K562 (cell line): ENCODE results near the gene CUEDC2. TPM values are rescaled to one million over a fixed set of nuclear protein-coding genes. Genes with fewer than 3 reads are reported as not detected.

ENCODE experiments used
- ATAC-seq: fragments of 200-7000 bp; cut with Tn5 transposase; 3 replicates; pipeline ENCODE4 v1.9.1; 2020; ENCODE audit warnings: moderate library complexity
- BruUV-seq: library from RNA; stranded (reverse); fragments of 400-500 nt; replicated peaks from 2 replicates; lab custom pipeline; 2021; lab: Mats Ljungman, UMichigan
- CTCF ChIA-PET: fragments of 300-600 bp; formaldehyde crosslinking; extraction: SDS; loops from one replicate; lab custom pipeline; 2021; ENCODE audit warnings: low intra/inter-chr PET ratio; lab: Yijun Ruan, JAX
- POLR2A ChIA-PET: fragments of 300-600, 350-650 bp; sonication (Branson Sonifier 250); formaldehyde crosslinking; extraction: SDS; loops from one replicate; lab custom pipeline; 2021; ENCODE audit warnings: antibody characterized with exemption, inconsistent platforms; lab: Yijun Ruan, JAX
- DNase-seq, 4 experiments: peaks; one replicate each; pipeline versions ENCODE4 v3.0.0 to v3.0.0-alpha.2; 2011 to 2018; ENCODE audit warnings: low spot score in 3 of 4, mixed read lengths in 3 of 4; ENCODE audit errors: extremely low read depth in 1 of 4
- FAIRE-seq: peaks from 2 replicates; lab custom pipeline; 2011; peaks lifted over from hg19 to GRCh38; lab: Jason Lieb, UNC
- H2AFZ ChIP-seq: 2 replicates; pipeline ENCODE4 v1.6.0; 2011; ENCODE audit warnings: low read depth, low read length, control low read depth, inconsistent platforms
- H3K27ac ChIP-seq: fragments of 200-600 bp; 3 replicates; pipeline ENCODE4 v1.8.0; 2011; ENCODE audit warnings: low read depth, mild to moderate bottlenecking, control low read depth, inconsistent platforms, low read length, moderate library complexity, mixed read lengths; ENCODE audit errors: extremely low read depth
- H3K27me3 ChIP-seq, 2 experiments: fragments of 300-600 bp in 1 of 2; 2 replicates in 1 of 2; 3 replicates in 1 of 2; pipeline versions ENCODE4 v1.6.0 to v1.8.0; 2011; ENCODE audit warnings: inconsistent platforms in 2 of 2, low read length in 2 of 2, mild to moderate bottlenecking in 1 of 2, mixed read lengths in 1 of 2, moderate library complexity in 1 of 2; ENCODE audit not compliant: control insufficient read depth in 2 of 2, insufficient read depth in 2 of 2
- H3K36me3 ChIP-seq: fragments of 300-600 bp; 3 replicates; pipeline ENCODE4 v1.8.0; 2011; ENCODE audit warnings: mild to moderate bottlenecking, low read length, inconsistent platforms; ENCODE audit not compliant: control insufficient read depth, insufficient read depth
- H3K4me1 ChIP-seq, 2 experiments: fragments of 200-600 bp in 1 of 2; replicated peaks in 1 of 2; 2 replicates in 1 of 2; 3 replicates in 1 of 2; pipeline versions ENCODE4 v1.5.1 to v1.8.0; 2011; ENCODE audit warnings: inconsistent platforms in 2 of 2, low read length in 2 of 2, mild to moderate bottlenecking in 1 of 2, mixed read lengths in 1 of 2, moderate library complexity in 1 of 2; ENCODE audit not compliant: control insufficient read depth in 2 of 2, insufficient read depth in 2 of 2
- H3K4me2 ChIP-seq: 2 replicates; pipeline ENCODE4 v1.6.1; 2011; ENCODE audit warnings: low read length, control low read depth, inconsistent platforms, mixed read lengths; ENCODE audit not compliant: insufficient read depth
- H3K4me3 ChIP-seq: fragments of 200-600 bp; sonication (generic), shearing (Covaris generic); 2 replicates; pipeline ENCODE4 v1.5.1; 2016; ENCODE audit warnings: control low read depth, inconsistent platforms
- H3K79me2 ChIP-seq: fragments of 200-600 bp; 3 replicates; pipeline ENCODE4 v1.8.0; 2011; ENCODE audit warnings: low read length, inconsistent platforms; ENCODE audit not compliant: control insufficient read depth, insufficient read depth
- H3K9ac ChIP-seq, 2 experiments: 2 replicates each; pipeline versions ENCODE4 v1.6.0 to v1.6.1; 2011; ENCODE audit warnings: low read depth in 2 of 2, low read length in 2 of 2, control low read depth in 1 of 2, inconsistent platforms in 1 of 2, mild to moderate bottlenecking in 1 of 2, mixed read lengths in 1 of 2; ENCODE audit not compliant: insufficient read depth in 1 of 2
- H3K9me1 ChIP-seq: one replicate; pipeline ENCODE4 v1.6.0; 2011; ENCODE audit warnings: inconsistent platforms, mild to moderate bottlenecking, low read length, moderate library complexity; ENCODE audit not compliant: control insufficient read depth, insufficient read depth
- H3K9me3 ChIP-seq: replicated peaks from 2 replicates; pipeline ENCODE4 v1.5.1; 2011; ENCODE audit warnings: low read depth, low read length, inconsistent platforms; ENCODE audit not compliant: control insufficient read depth, insufficient read depth
- H4K20me1 ChIP-seq: replicated peaks from 2 replicates; pipeline ENCODE4 v1.6.1; 2011; ENCODE audit warnings: low read length, inconsistent platforms, mixed read lengths; ENCODE audit not compliant: control insufficient read depth, insufficient read depth
- CREM ChIP-seq: IDR thresholded peaks from 2 replicates; pipeline ENCODE4 v1.6.1; 2014; ENCODE audit warnings: antibody characterized with exemption, low read depth
- ETS1 ChIP-seq: conservative IDR thresholded peaks from 2 replicates; pipeline ENCODE4 v1.6.1; 2011; ENCODE audit warnings: low read depth, mild to moderate bottlenecking, low read length; ENCODE audit not compliant: control insufficient read depth
- ETV5 ChIP-seq: sonication (generic); formaldehyde crosslinking; IDR thresholded peaks from 2 replicates; pipeline ENCODE4 v1.4.0; 2020; ENCODE audit warnings: low read depth, mild to moderate bottlenecking, missing genetic modification reagents
- GABPA ChIP-seq: fragments of 200-800 bp; sonication (Bioruptor generic); conservative IDR thresholded peaks from 2 replicates; pipeline ENCODE4 v1.6.1; 2016; ENCODE audit warnings: low read depth, missing genetic modification characterization, missing compliant biosample characterization
- NCOA4 ChIP-seq: fragments of 450-650 bp; IDR thresholded peaks from 2 replicates; pipeline ENCODE4 v1.6.1; 2018; ENCODE audit warnings: mild to moderate bottlenecking; ENCODE audit not compliant: partially characterized antibody
- RBBP5 ChIP-seq: fragments of 200-600 bp; sonication (generic); IDR thresholded peaks from 2 replicates; pipeline ENCODE4 v1.6.1; 2012; ENCODE audit warnings: borderline replicate concordance, mild to moderate bottlenecking, low read length, control low read depth, inconsistent platforms; ENCODE audit not compliant: insufficient read depth, poor library complexity, severe bottlenecking
- SAFB ChIP-seq: fragments of 200-400 bp; formaldehyde crosslinking; IDR thresholded peaks from 2 replicates; pipeline ENCODE4 v1.6.1; 2017; ENCODE audit warnings: low read depth, low read length, borderline replicate concordance
- TFAM ChIP-seq: fragments of 250-450 bp; sonication (Bioruptor Pico); conservative IDR thresholded peaks from 2 replicates; pipeline ENCODE4 v1.5.0; 2021; ENCODE audit warnings: mild to moderate bottlenecking, moderate library complexity
- TRIM28 ChIP-seq: fragments of 450-650 bp; IDR thresholded peaks from 2 replicates; pipeline ENCODE4 v1.6.1; 2017
- ZFX ChIP-seq: sonication (generic); formaldehyde crosslinking; IDR thresholded peaks from 2 replicates; pipeline ENCODE4 v1.8.0; 2022; ENCODE audit warnings: mild to moderate bottlenecking, missing genetic modification reagents, moderate library complexity
- WGBS: fragments of 100-300 bp; shearing (Covaris generic); methylation state at CpG from one replicate; pipeline ENCODE4 v1.1.6; 2016; ENCODE audit warnings: low coverage, mixed read lengths; ENCODE audit not compliant: insufficient coverage; ENCODE audit errors: missing lambda C conversion rate; 5-methylcytosine and 5-hydroxymethylcytosine counted together
- in situ Hi-C: fragments of 300-500 bp; cut with MboI; formaldehyde crosslinking; loops from 4 replicates; pipeline ENCODE4 v1.15.0; 2018; ENCODE audit warnings: inconsistent platforms, mixed read lengths
- intact Hi-C: fragments of 100-400 bp; cut with micrococcal nuclease; formaldehyde crosslinking; loops from 2 replicates; pipeline ENCODE4 v1.14.2; 2022
- polyA plus RNA-seq, 8 experiments: library from polyadenylated mRNA; depleted of rRNA in 4 of 8; stranded (reverse) in 5 of 8; unstranded in 3 of 8; fragments of >200 nt; fragmentation: Nextera tagmentation in 2 of 8; fragmentation: Illumina TruSeq in 1 of 8; extraction: Ambion mirVana in 2 of 8; extraction: Trizol in 1 of 8; gene quantifications; 2 replicates each; pipeline versions ENCODE4 v1.2.1 to v1.2.3, GENCODE V29; 2011 to 2014; ENCODE audit warnings: inconsistent platforms in 1 of 8, missing spikeins in 1 of 8
- total RNA-seq, 7 experiments: library from RNA; depleted of rRNA in 6 of 7; stranded (reverse); fragments of >200 nt in 6 of 7; fragmentation: Illumina TruSeq in 2 of 7; extraction: Trizol in 2 of 7; gene quantifications; 2 replicates each; pipeline versions ENCODE4 v1.2.1 to v1.2.3, GENCODE V29; 2011 to 2021; ENCODE audit warnings: low replicate concordance in 1 of 7
- TF ChIP-seq, protein P1 (sequence below): fragments of 250-450 bp; sonication (Bioruptor Pico); IDR thresholded peaks from 2 replicates; pipeline ENCODE4 v1.4.0; 2020; ENCODE audit warnings: mild to moderate bottlenecking, moderate library complexity
- TF ChIP-seq, protein P2 (sequence below): fragments of 250-450 bp; sonication (Bioruptor Pico); IDR thresholded peaks from 2 replicates; pipeline ENCODE4 v1.8.0; 2021; ENCODE audit warnings: mild to moderate bottlenecking, moderate library complexity
- TF ChIP-seq, protein P3 (sequence below), 3 experiments: fragments of 200-800 bp in 1 of 3; sonication (Bioruptor generic) in 1 of 3; sonication (generic) in 1 of 3; formaldehyde crosslinking in 1 of 3; IDR thresholded peaks; 2 replicates each; pipeline versions ENCODE4 v1.6.1 to v1.8.0; 2016 to 2022; ENCODE audit warnings: mild to moderate bottlenecking in 2 of 3, missing compliant biosample characterization in 2 of 3, missing genetic modification characterization in 2 of 3, missing genetic modification reagents in 1 of 3

The CUEDC2 gene
- total and polyA plus RNA-seq, 9 of the 15 experiments (the other 6 are each of a cell fraction or from before 2014, with no cell fraction given) = 8.5 to 48.9 (median 27.4) TPM

GRCh38 chr10:102421757-102422512 is 10.4 kb downstream of the CUEDC2 start (continued):
- TF ChIP-seq, protein P1, sequence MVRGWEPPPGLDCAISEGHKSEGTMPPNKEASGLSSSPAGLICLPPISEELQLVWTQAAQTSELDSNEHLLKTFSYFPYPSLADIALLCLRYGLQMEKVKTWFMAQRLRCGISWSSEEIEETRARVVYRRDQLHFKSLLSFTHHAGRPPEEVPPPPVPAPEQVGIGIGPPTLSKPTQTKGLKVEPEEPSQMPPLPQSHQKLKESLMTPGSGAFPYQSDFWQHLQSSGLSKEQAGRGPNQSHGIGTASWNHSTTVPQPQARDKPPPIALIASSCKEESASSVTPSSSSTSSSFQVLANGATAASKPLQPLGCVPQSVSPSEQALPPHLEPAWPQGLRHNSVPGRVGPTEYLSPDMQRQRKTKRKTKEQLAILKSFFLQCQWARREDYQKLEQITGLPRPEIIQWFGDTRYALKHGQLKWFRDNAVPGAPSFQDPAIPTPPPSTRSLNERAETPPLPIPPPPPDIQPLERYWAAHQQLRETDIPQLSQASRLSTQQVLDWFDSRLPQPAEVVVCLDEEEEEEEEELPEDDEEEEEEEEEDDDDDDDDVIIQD (CRISPR knock-in tag) = no peak
- TF ChIP-seq NCOA4 = no peak
- TF ChIP-seq, protein P2, sequence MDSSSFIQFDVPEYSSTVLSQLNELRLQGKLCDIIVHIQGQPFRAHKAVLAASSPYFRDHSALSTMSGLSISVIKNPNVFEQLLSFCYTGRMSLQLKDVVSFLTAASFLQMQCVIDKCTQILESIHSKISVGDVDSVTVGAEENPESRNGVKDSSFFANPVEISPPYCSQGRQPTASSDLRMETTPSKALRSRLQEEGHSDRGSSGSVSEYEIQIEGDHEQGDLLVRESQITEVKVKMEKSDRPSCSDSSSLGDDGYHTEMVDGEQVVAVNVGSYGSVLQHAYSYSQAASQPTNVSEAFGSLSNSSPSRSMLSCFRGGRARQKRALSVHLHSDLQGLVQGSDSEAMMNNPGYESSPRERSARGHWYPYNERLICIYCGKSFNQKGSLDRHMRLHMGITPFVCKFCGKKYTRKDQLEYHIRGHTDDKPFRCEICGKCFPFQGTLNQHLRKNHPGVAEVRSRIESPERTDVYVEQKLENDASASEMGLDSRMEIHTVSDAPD = no peak
- peak; percentile 55; the same call in 1 of the 2 replicates for TF ChIP-seq SAFB

- no peaks in the 10 kb centered on the region for H3K27me3 ChIP-seq
- H3K27ac ChIP-seq = peak overlapping the region; percentile 80
- POLR2A ChIA-PET = interaction anchor here (0.9 to 5.3 kb wide), 11 partner anchors 9 to 180 kb away, joined by 3 to 34 read pairs (median 6); partner anchors contain the start of genes C10orf95, CUEDC2, GBF1 and PITX3
- peak overlapping the region; percentile 65 to 96 for H3K9ac ChIP-seq
- H3K79me2 ChIP-seq = peaks cover 25% of the 10 kb centered on the region
- peaks cover 17% of the 10 kb centered on the region; the same call in 2 of the 3 replicates for H3K36me3 ChIP-seq
- TF ChIP-seq ETS1 (0 out of 2 replicates have a peak, but pooled peaks have one; percentile 1), RBBP5 (peak; percentile 41), TFAM (CRISPR knock-in tag) (no peak), GABPA (tag) (peak; percentile 71), CREM (0 out of 2 replicates have a peak, but pooled peaks have one; percentile 1), ETV5 (CRISPR knock-in tag) (no peak), TRIM28 (no peak), ZFX (CRISPR knock-in tag) (peak; percentile 37; the same call in 1 of the 2 replicates)
- TF ChIP-seq, protein P3, sequence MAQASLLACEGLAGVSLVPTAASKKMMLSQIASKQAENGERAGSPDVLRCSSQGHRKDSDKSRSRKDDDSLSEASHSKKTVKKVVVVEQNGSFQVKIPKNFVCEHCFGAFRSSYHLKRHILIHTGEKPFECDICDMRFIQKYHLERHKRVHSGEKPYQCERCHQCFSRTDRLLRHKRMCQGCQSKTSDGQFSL (CRISPR knock-in tag; IDR thresholded peaks at IDR 0.05) = 0 out of 2 replicates have a peak, but pooled peaks have one; percentile 40
- TF ChIP-seq, protein P3 (tag; IDR thresholded peaks at IDR 0.05) = no peak
- TF ChIP-seq, all 486 proteins: peak for 6
- in situ Hi-C loops = no loop called here
- intact Hi-C loops = loop anchor here (1.0 to 5.0 kb wide), 2 partner anchors 26 to 41 kb away; partner anchors contain the start of gene NFKB2
- FAIRE-seq (no peak), DNase-seq (no peak), ATAC-seq (no peak)
- WGBS = 0% methylated on average over 6 of the region's 14 CpGs
- Histone ChIP-seq H4K20me1 (no peaks in the 10 kb centered on the region), H3K9me3 (no peaks in the 10 kb centered on the region), H3K4me1 (peaks cover 12 to 57% of the 10 kb centered on the region in 2 experiments; a peak in 4 of 5 replicates), H3K4me2 (peak overlapping the region; percentile 74), H2AFZ (peak overlapping the region; percentile 87; the same call in 1 of the 2 replicates), H3K4me3 (peak overlapping the region; percentile 93), H3K9me1 (no peaks in the 10 kb centered on the region)
- BruUV-seq = TSS peak; percentile 74
- CTCF ChIA-PET = no interaction called here
These were observed 10.9 kb downstream of the CUEDC2 start for GRCh38 chr10:102421507-102421756.
